Activated T-cell treated with anti-CD3 and anti-CD28 coated beads, Interleukin-2, amount 50 U/mL, for 24 hours (primary cell): ENCODE results near the gene TNS4.
"Not testable (repeated sequence)": the region's sequence is repeated elsewhere in the genome, so short reads cannot be mapped to it uniquely, and the experiment has no call there.

Experiments used
- DNase-seq: peaks from one replicate; pipeline ENCODE4 v3.0.0-alpha.2; 2020
- H3K27ac Mint-ChIP-seq: 2 replicates; pipeline ENCODE4 v1.8.0; 2020; ENCODE audit warnings: mild to moderate bottlenecking, mixed read lengths
- H3K27me3 Mint-ChIP-seq: 2 replicates; pipeline ENCODE4 v1.8.0; 2020; ENCODE audit warnings: mixed read lengths
- H3K36me3 Mint-ChIP-seq: 2 replicates; pipeline ENCODE4 v1.8.0; 2020; ENCODE audit warnings: low read depth, mixed read lengths
- H3K4me1 Mint-ChIP-seq: 2 replicates; pipeline ENCODE4 v1.8.0; 2020; ENCODE audit warnings: low read depth, mixed read lengths
- H3K4me3 Mint-ChIP-seq: 2 replicates; pipeline ENCODE4 v1.8.0; 2020; ENCODE audit warnings: mild to moderate bottlenecking, moderate library complexity, mixed read lengths
- H3K9me3 Mint-ChIP-seq: 2 replicates; pipeline ENCODE4 v1.8.0; 2020; ENCODE audit warnings: mixed read lengths

Gene TNS4

GRCh38 chr17:40501499-40501911 is at the start of gene TNS4:
TNS4 (minus strand) TSS chr17:40501623; CDS start chr17:40496425, 5,198 bp downstream.
- no peaks in the 10 kb centered on the region for H3K4me1 Mint-ChIP-seq
- H3K9me3 Mint-ChIP-seq: no peaks in the 10 kb centered on the region
- no peaks in the 10 kb centered on the region for H3K36me3 Mint-ChIP-seq
- H3K27ac Mint-ChIP-seq: no peak within 1 kb of the TSS
- H3K4me3 Mint-ChIP-seq: no peak within 1 kb of the TSS
- H3K27me3 Mint-ChIP-seq: peaks cover 3% of the 10 kb centered on the region
- no peak for DNase-seq

DNA sequence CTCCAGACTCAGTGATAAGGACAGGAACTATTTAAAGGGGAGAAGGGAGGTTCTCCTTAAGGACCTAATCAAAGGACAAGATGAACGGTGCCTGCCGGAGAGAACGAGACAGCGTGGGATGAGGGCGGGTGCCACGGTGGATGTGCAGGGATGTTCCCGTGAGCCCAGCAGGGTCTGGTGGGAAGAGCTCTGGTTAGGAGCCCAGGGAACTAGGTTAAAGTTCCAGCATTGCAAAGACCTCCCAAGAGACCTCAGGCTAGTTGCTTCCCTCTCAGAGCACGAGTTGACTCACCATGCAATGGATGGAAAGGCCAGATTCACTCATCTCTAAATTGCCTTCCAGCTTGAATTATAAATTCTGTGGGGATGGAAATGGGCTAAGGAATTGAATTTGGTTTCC is 49.2 kb upstream of the TNS4 start:
- peaks cover 100% of the 10 kb centered on the region for H3K4me1 Mint-ChIP-seq
- peaks cover 47% of the 10 kb centered on the region for H3K36me3 Mint-ChIP-seq
- no peaks in the 10 kb centered on the region for H3K27me3 Mint-ChIP-seq
- no peak overlapping the region for H3K4me3 Mint-ChIP-seq
- no peak overlapping the region for H3K27ac Mint-ChIP-seq
- no peaks in the 10 kb centered on the region for H3K9me3 Mint-ChIP-seq
- peak; percentile 28 for DNase-seq

GRCh38 chr17:40548982-40549685 is 47.7 kb upstream of the TNS4 start:
- Mint-ChIP-seq H3K4me1 (peaks cover 92% of the 10 kb centered on the region), H3K9me3 (no peaks in the 10 kb centered on the region), H3K27ac (peak overlapping the region; percentile 71), H3K4me3 (peak overlapping the region; percentile 11), H3K27me3 (no peaks in the 10 kb centered on the region), H3K36me3 (peaks cover 32% of the 10 kb centered on the region)
- peak; percentile 46 for DNase-seq

DNA sequence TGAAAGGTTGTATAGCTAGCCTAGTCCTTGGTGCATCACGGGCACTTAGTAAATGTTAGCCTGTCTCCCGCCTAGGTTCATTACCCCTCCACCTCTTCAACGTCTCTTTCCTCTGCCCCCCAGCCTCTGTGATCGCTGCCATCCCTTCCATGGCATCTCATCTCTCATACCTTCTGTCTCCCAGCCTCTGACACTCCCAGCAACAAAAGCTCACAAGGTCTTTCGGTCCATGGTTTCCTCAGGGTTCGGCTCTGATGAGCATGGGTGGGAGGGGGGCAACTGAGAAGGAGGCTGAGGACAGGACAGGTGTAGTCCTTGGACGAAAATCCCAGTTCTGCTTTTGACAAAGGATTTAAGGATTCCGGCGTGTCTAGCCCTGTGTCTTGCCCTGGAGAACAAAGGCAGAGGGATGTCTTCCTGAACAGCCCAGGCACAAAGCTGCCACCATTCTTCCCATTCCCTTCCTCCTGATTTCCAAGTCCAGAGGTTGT is 47.1 kb upstream of the TNS4 start:
- peaks cover 92% of the 10 kb centered on the region for H3K4me1 Mint-ChIP-seq
- H3K27me3 Mint-ChIP-seq: no peaks in the 10 kb centered on the region
- no peak overlapping the region for H3K4me3 Mint-ChIP-seq
- H3K27ac Mint-ChIP-seq: peak overlapping the region; percentile 71
- peaks cover 26% of the 10 kb centered on the region for H3K36me3 Mint-ChIP-seq
- DNase-seq: no peak
- no peaks in the 10 kb centered on the region for H3K9me3 Mint-ChIP-seq

DNA sequence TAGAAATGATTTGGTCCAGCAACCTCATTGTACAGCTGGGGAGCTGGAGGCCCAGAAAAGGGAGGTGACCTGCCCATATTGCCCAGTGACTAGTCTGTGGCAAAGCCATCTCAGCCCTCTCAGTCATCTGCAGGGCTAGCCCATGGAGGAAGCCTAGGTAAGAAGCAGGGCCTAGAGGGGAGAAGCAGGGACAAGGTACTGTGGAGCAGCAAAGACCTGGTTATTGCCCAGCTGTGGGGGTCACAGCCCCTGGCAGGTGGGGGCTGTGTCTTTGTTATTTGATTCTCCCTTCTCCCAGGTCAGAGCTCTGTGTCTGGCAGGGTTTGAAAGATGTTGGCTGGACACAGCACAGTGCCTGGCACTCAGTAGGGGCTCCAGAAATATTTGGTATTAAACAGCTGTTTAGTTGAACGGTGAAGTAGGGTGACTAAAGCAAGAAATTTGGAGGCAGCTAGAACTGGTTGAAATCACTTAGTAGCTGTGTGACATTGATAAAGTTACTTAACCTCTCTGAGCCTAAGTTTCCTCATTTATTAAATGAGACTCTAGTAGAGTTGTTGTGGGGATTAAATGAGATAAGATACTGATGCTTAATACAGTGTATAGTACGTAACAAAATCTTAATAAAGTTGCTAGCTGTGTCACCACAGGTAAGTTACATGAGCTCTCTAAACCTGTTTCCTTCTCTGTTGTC is 46.5 kb upstream of the TNS4 start:
- peak overlapping the region; percentile 37 for H3K4me3 Mint-ChIP-seq
- peaks cover 20% of the 10 kb centered on the region for H3K36me3 Mint-ChIP-seq
- H3K27me3 Mint-ChIP-seq: no peaks in the 10 kb centered on the region
- DNase-seq: no peak
- peak overlapping the region; percentile 71 for H3K27ac Mint-ChIP-seq
- peaks cover 92% of the 10 kb centered on the region for H3K4me1 Mint-ChIP-seq
- no peaks in the 10 kb centered on the region for H3K9me3 Mint-ChIP-seq

- no peaks in the 10 kb centered on the region for H3K9me3 Mint-ChIP-seq
- no peaks in the 10 kb centered on the region for H3K27me3 Mint-ChIP-seq
- DNase-seq: peak; percentile 73
- peak overlapping the region; percentile 71 for H3K27ac Mint-ChIP-seq
- H3K36me3 Mint-ChIP-seq: peaks cover 13% of the 10 kb centered on the region
- H3K4me1 Mint-ChIP-seq: peaks cover 92% of the 10 kb centered on the region
- H3K4me3 Mint-ChIP-seq: peak overlapping the region; percentile 37
Measured at GRCh38 chr17:40547079-40547784, 45.8 kb upstream of the TNS4 start.

- H3K27ac Mint-ChIP-seq: peak overlapping the region; percentile 73
- peaks cover 92% of the 10 kb centered on the region for H3K4me1 Mint-ChIP-seq
- H3K27me3 Mint-ChIP-seq, DNase-seq, H3K9me3 Mint-ChIP-seq, H3K4me3 Mint-ChIP-seq, H3K36me3 Mint-ChIP-seq: not testable (repeated sequence)
Measured at GRCh38 chr17:40546497-40546896, 45.1 kb upstream of the TNS4 start.

- peak; percentile 31 for DNase-seq
- Mint-ChIP-seq H3K4me1 (peaks cover 92% of the 10 kb centered on the region), H3K4me3 (no peak overlapping the region), H3K36me3 (no peaks in the 10 kb centered on the region), H3K27ac (peak overlapping the region; percentile 62), H3K9me3 (no peaks in the 10 kb centered on the region), H3K27me3 (no peaks in the 10 kb centered on the region)
Measured at GRCh38 chr17:40545660-40546059, 44.2 kb upstream of the TNS4 start.

GRCh38 chr17:40542558-40543411 is 41.4 kb upstream of the TNS4 start:
- H3K27me3 Mint-ChIP-seq: no peaks in the 10 kb centered on the region
- peaks cover 91% of the 10 kb centered on the region for H3K4me1 Mint-ChIP-seq
- peak overlapping the region; percentile 63 for H3K4me3 Mint-ChIP-seq
- H3K9me3 Mint-ChIP-seq: no peaks in the 10 kb centered on the region
- no peaks in the 10 kb centered on the region for H3K36me3 Mint-ChIP-seq
- peak overlapping the region; percentile 98 for H3K27ac Mint-ChIP-seq
- DNase-seq: peak; percentile 74

GRCh38 chr17:40541873-40542557 is 40.6 kb upstream of the TNS4 start:
- Mint-ChIP-seq H3K27me3 (no peaks in the 10 kb centered on the region), H3K4me3 (peak overlapping the region; percentile 63), H3K9me3 (no peaks in the 10 kb centered on the region), H3K27ac (peak overlapping the region; percentile 98), H3K4me1 (peaks cover 91% of the 10 kb centered on the region), H3K36me3 (no peaks in the 10 kb centered on the region)
- no peak for DNase-seq

DNA sequence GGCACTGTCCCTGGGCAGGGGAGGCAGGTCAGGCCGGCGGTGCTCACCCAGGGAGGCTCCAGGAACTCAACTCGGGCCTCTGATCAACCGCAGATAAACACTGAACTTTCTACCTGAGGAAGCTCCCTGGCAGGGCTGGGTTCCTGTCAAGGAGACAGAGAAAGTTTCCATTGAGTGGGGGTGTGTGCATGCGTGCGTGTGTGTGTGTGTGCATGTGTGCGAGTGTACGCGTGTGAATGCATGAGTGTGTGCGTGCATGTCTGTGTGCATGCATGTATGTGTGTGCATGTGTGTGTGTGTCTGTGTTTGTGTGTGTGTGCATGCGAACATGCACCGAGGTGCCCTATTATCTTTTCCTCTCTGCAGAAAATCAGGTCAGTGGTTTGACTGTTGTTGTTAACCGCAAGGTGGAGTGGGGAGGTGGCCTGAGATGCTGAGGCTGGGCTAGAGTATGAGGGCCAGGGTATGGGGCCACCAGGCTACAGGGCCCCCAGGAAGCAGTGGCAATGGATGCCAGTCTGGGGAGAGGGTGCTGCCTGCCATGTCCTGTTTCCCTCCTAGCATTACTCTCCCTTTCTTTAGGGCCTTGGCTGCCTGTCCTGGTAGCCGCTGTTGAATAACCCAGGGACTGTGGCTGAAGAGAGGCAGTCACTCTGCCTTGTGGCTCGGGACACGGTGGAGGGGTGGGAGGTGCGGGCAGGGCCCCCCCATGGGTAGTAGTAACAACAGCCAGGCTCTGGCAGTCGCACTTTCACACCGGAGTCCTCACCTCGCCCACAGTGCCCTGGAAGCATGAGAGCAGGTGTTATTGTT is 39.8 kb upstream of the TNS4 start:
- peak overlapping the region; percentile 63 for H3K4me3 Mint-ChIP-seq
- DNase-seq: peak; percentile 82

DNA sequence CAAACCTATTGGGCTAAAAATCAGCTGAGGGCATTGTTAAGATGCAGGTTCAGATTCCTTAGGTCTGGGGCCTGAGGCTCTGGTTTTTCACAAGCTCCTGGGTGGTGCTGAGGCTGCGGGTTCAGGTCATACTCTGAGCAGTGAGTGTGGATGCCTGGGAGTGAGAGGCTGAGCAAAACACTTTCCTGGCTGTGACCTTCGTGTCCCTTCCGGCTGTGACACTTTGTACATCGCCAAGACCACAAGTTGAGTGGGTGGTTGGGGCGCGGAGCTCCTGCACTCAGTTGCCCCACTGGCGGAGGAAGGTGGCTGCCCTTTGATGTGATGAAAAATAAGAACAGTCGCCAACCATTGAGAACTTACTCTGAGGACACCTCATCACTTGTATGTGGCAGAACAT is 39.0 kb upstream of the TNS4 start:
- Mint-ChIP-seq H3K4me3 (peak overlapping the region; percentile 63), H3K36me3 (no peaks in the 10 kb centered on the region), H3K27me3 (no peaks in the 10 kb centered on the region), H3K4me1 (peaks cover 88% of the 10 kb centered on the region), H3K9me3 (no peaks in the 10 kb centered on the region), H3K27ac (peak overlapping the region; percentile 98)
- peak; percentile 71 for DNase-seq

More for the DNA sequence above, 39.8 kb upstream of the TNS4 start:
- Mint-ChIP-seq H3K36me3 (no peaks in the 10 kb centered on the region), H3K27me3 (no peaks in the 10 kb centered on the region), H3K9me3 (no peaks in the 10 kb centered on the region), H3K27ac (peak overlapping the region; percentile 98), H3K4me1 (peaks cover 91% of the 10 kb centered on the region)
